CD14-positive monocyte (primary cell): ENCODE measurements around the gene MAOA. TPM values are rescaled to one million over a fixed set of nuclear protein-coding genes. Genes with fewer than 3 reads are reported as not detected.

ENCODE experiments used
- DNase-seq, 3 donors: peaks; one replicate each; pipeline ENCODE4 v3.0.0-alpha.2; 2011 to 2022
- H2AFZ ChIP-seq: 2 replicates; pipeline ENCODE4 v1.6.0; 2012; ENCODE audit warnings: mild to moderate bottlenecking, low read depth, low read length, inconsistent platforms; ENCODE audit not compliant: insufficient read depth, poor library complexity, severe bottlenecking
- H3K27ac ChIP-seq, 2 donors: 1 replicate in 1 of 2; 2 replicates in 1 of 2; pipeline ENCODE4 v1.5.1; 2012 to 2013; ENCODE audit warnings: low read length in 2 of 2, control low read depth in 1 of 2, inconsistent platforms in 1 of 2, low read depth in 1 of 2, mild to moderate bottlenecking in 1 of 2
- H3K27me3 ChIP-seq, 2 donors: one replicate each; pipeline versions ENCODE4 v1.6.0 to v1.6.1; 2011 to 2013; ENCODE audit warnings: low read length in 2 of 2; ENCODE audit not compliant: control insufficient read depth in 2 of 2, insufficient read depth in 2 of 2
- H3K36me3 ChIP-seq, 2 donors: replicated peaks in 1 of 2; 1 replicate in 1 of 2; 2 replicates in 1 of 2; pipeline versions ENCODE4 v1.5.1 to v1.6.1; 2012 to 2013; ENCODE audit warnings: low read length in 2 of 2, control low read depth in 1 of 2, inconsistent platforms in 1 of 2, mild to moderate bottlenecking in 1 of 2; ENCODE audit not compliant: insufficient read depth in 2 of 2, control insufficient read depth in 1 of 2
- H3K4me1 ChIP-seq, 2 donors: 1 replicate in 1 of 2; 2 replicates in 1 of 2; pipeline versions ENCODE4 v1.5.1 to v1.6.1; 2012 to 2013; ENCODE audit warnings: low read length in 2 of 2, control low read depth in 1 of 2, inconsistent platforms in 1 of 2, mild to moderate bottlenecking in 1 of 2, moderate library complexity in 1 of 2; ENCODE audit not compliant: insufficient read depth in 2 of 2, control insufficient read depth in 1 of 2
- H3K4me2 ChIP-seq: replicated peaks from 2 replicates; pipeline ENCODE3; 2012; ENCODE audit warnings: low read length, moderate library complexity, mild to moderate bottlenecking; ENCODE audit not compliant: poor library complexity, severe bottlenecking; ENCODE audit errors: extremely low read depth
- H3K4me3 ChIP-seq, 3 experiments: fragments of 200-600 bp in 1 of 3; sonication (generic) in 1 of 3; replicated peaks in 1 of 3; 1 replicate in 2 of 3; 2 replicates in 1 of 3; pipeline ENCODE4 v1.5.1; 2011 to 2013; ENCODE audit warnings: low read length in 3 of 3, mild to moderate bottlenecking in 3 of 3, control low read depth in 2 of 3, low read depth in 2 of 3, inconsistent platforms in 1 of 3, moderate library complexity in 1 of 3
- H3K79me2 ChIP-seq: 2 replicates; pipeline ENCODE4 v1.6.0; 2012; ENCODE audit warnings: mild to moderate bottlenecking, control low read depth, inconsistent platforms, low read length, moderate library complexity; ENCODE audit not compliant: insufficient read depth
- H3K9ac ChIP-seq: 2 replicates; pipeline ENCODE4 v1.6.0; 2017; ENCODE audit warnings: low read length, mild to moderate bottlenecking; ENCODE audit not compliant: insufficient read depth, poor library complexity, severe bottlenecking
- H3K9me3 ChIP-seq, 2 donors: replicated peaks in 1 of 2; 1 replicate in 1 of 2; 2 replicates in 1 of 2; pipeline versions ENCODE4 v1.5.1 to v1.6.1; 2012 to 2013; ENCODE audit warnings: low read length in 2 of 2, control low read depth in 1 of 2; ENCODE audit not compliant: control insufficient read depth in 1 of 2, insufficient read depth in 1 of 2
- H4K20me1 ChIP-seq: 2 replicates; pipeline ENCODE4 v1.6.0; 2012; ENCODE audit warnings: mild to moderate bottlenecking, low read length, control low read depth, moderate library complexity; ENCODE audit not compliant: insufficient read depth
- H3K27ac Mint-ChIP-seq, 7 donors: one replicate each; pipeline ENCODE4 v1.8.0; 2020; ENCODE audit warnings: mild to moderate bottlenecking in 7 of 7, mixed read lengths in 7 of 7, moderate library complexity in 6 of 7, inconsistent platforms in 2 of 7
- H3K27me3 Mint-ChIP-seq, 3 donors: one replicate each; pipeline ENCODE4 v1.8.0; 2021 to 2022; ENCODE audit warnings: low read depth in 3 of 3, mild to moderate bottlenecking in 3 of 3, mixed read lengths in 3 of 3, moderate library complexity in 3 of 3, inconsistent platforms in 1 of 3
- H3K36me3 Mint-ChIP-seq, 2 donors: one replicate each; pipeline ENCODE4 v1.8.0; 2020; ENCODE audit warnings: mixed read lengths in 2 of 2, inconsistent platforms in 1 of 2, mild to moderate bottlenecking in 1 of 2
- H3K4me1 Mint-ChIP-seq: one replicate; pipeline ENCODE4 v1.8.0; 2020; ENCODE audit warnings: mild to moderate bottlenecking, mixed read lengths
- H3K4me3 Mint-ChIP-seq, 2 donors: one replicate each; pipeline ENCODE4 v1.8.0; 2020; ENCODE audit warnings: mild to moderate bottlenecking in 2 of 2, mixed read lengths in 2 of 2, moderate library complexity in 1 of 2
- H3K9me3 Mint-ChIP-seq, 7 donors: one replicate each; pipeline ENCODE4 v1.8.0; 2020 to 2022; ENCODE audit warnings: mixed read lengths in 7 of 7, mild to moderate bottlenecking in 6 of 7, moderate library complexity in 6 of 7, inconsistent platforms in 2 of 7
- CTCF ChIP-seq: fragments of 200-600 bp; IDR thresholded peaks from one replicate; pipeline ENCODE4 v1.8.0; 2022; ENCODE audit warnings: antibody characterized with exemption, mild to moderate bottlenecking
- WGBS: methylation state at CpG from one replicate; pipeline ENCODE4 v1.1.5; 2013; ENCODE audit warnings: missing lambda C conversion rate; ENCODE audit not compliant: insufficient coverage; 5-methylcytosine and 5-hydroxymethylcytosine counted together
- intact Hi-C, 2 donors: fragments of 100-400 bp; cut with micrococcal nuclease; formaldehyde crosslinking; loops; one replicate each; pipeline versions ENCODE4 v1.15.0 to v1.15.1; 2023
- polyA plus RNA-seq, 3 donors: library from polyadenylated mRNA; depleted of rRNA in 1 of 3; unstranded in 2 of 3; stranded (reverse) in 1 of 3; fragments of 300-500 nt in 2 of 3; fragments of >200 nt in 1 of 3; fragmentation: Illumina TruSeq in 2 of 3; gene quantifications; 1 replicate in 2 of 3; 2 replicates in 1 of 3; pipeline ENCODE4 v1.2.3, GENCODE V29; 2012 to 2021

Gene MAOA
- polyA plus RNA-seq, 3 donors: 0.11 to 0.56 (median 0.15) TPM

- intact Hi-C loops: no loop called here
- Histone ChIP-seq H3K4me1 (no peaks in the 10 kb centered on the region), H3K9me3 (no peaks in the 10 kb centered on the region), H3K9ac (no peak overlapping the region), H3K36me3 (no peaks in the 10 kb centered on the region), H3K79me2 (no peaks in the 10 kb centered on the region), H4K20me1 (no peaks in the 10 kb centered on the region), H3K4me2 (no peak overlapping the region), H3K4me3 (no peak overlapping the region), H3K27me3 (no peaks in the 10 kb centered on the region), H3K27ac (no peak overlapping the region), H2AFZ (no peak overlapping the region)
- Mint-ChIP-seq H3K27ac (no peak overlapping the region), H3K9me3 (peaks cover 0 to 7% (median 2%) of the 10 kb centered on the region in 7 donors), H3K4me1 (peaks cover 11% of the 10 kb centered on the region), H3K36me3 (no peaks in the 10 kb centered on the region), H3K4me3 (no peak overlapping the region), H3K27me3 (peaks cover 0 to 1% (median 1%) of the 10 kb centered on the region in 3 donors)
- DNase-seq: peak in 1 of 3 donors; percentile 6
- no peak for TF ChIP-seq CTCF
Observed at GRCh38 chrX:43676971-43677572, 21.0 kb downstream of the MAOA start.

GRCh38 chrX:43677993-43678392 lies 21.9 kb downstream of the MAOA start:
- Histone ChIP-seq H3K36me3 (no peaks in the 10 kb centered on the region), H3K9ac (no peak overlapping the region), H2AFZ (no peak overlapping the region), H3K27ac (no peak overlapping the region), H4K20me1 (no peaks in the 10 kb centered on the region), H3K27me3 (no peaks in the 10 kb centered on the region), H3K9me3 (no peaks in the 10 kb centered on the region), H3K4me3 (no peak overlapping the region), H3K4me2 (no peak overlapping the region), H3K4me1 (no peaks in the 10 kb centered on the region), H3K79me2 (no peaks in the 10 kb centered on the region)
- peaks cover 0 to 1% (median 1%) of the 10 kb centered on the region in 3 donors for H3K27me3 Mint-ChIP-seq
- H3K36me3 Mint-ChIP-seq: no peaks in the 10 kb centered on the region
- no peak for TF ChIP-seq CTCF
- H3K9me3 Mint-ChIP-seq: peaks cover 0 to 7% (median 2%) of the 10 kb centered on the region in 7 donors
- H3K4me1 Mint-ChIP-seq: peaks cover 11% of the 10 kb centered on the region
- WGBS: no CpG with 5 or more reads among the region's 2 CpGs
- H3K4me3 Mint-ChIP-seq: no peak overlapping the region
- intact Hi-C loops: no loop called here
- H3K27ac Mint-ChIP-seq: no peak overlapping the region
- no peak for DNase-seq
